ENCODE measurements around the gene KLRC1. TPM values are rescaled to one million over a fixed set of nuclear protein-coding genes. Genes with fewer than 3 reads are reported as not detected.
"Not testable (repeated sequence)": the region's sequence is repeated elsewhere in the genome, so short reads cannot be mapped to it uniquely, and the experiment has no call there.

The KLRC1 gene
- total RNA-seq, 1 experiment from 2014 or later: not detected

- Histone ChIP-seq H3K9me3 (ENCODE audit: control insufficient read depth, insufficient read depth, low read depth, low read length) (no peaks in the 10 kb centered on the region), H3K4me1 (ENCODE audit: control insufficient read depth, insufficient read depth, low read length) (peaks cover 24% of the 10 kb centered on the region), H3K27me3 (ENCODE audit: control insufficient read depth, insufficient read depth, low read length) (no peaks in the 10 kb centered on the region), H3K27ac (ENCODE audit: low read length) (peak overlapping the region; percentile 96), H3K36me3 (ENCODE audit: control insufficient read depth, insufficient read depth, low read length) (no peaks in the 10 kb centered on the region), H3K4me3 (ENCODE audit: low read depth in 2 of 2, low read length in 2 of 2) (peak overlapping the region; percentile 39 to 64; a peak in 3 of 4 replicates)
- CTCF ChIA-PET: no interaction called here
- no peak for TF ChIP-seq REST (IDR thresholded peaks at IDR 0.05; ENCODE audit: insufficient read depth in 1 of 2, low read depth in 2 of 2, low read length in 1 of 2)
- no peak for TF ChIP-seq CTCF (IDR thresholded peaks at IDR 0.05)
- TF ChIP-seq POLR2AphosphoS5 (IDR thresholded peaks at IDR 0.05; ENCODE audit: low read depth, low read length): no peak
- TF ChIP-seq SIN3A (IDR thresholded peaks at IDR 0.05; ENCODE audit: borderline replicate concordance, insufficient read depth, low read depth, low read length): no peak
- TF ChIP-seq TCF7L2 (IDR thresholded peaks at IDR 0.05; ENCODE audit: low read depth, low read length): no peak
- ATAC-seq: no peak
- intact Hi-C loops (cut with micrococcal nuclease; ENCODE audit: unreplicated experiment): no loop called here
- no TSS peak for BruUV-seq (replicated peaks)
- POLR2A ChIA-PET: interaction anchor here (0.7 kb wide), 1 partner anchor 33 kb away, joined by 3 read pairs; no protein-coding TSS in a partner anchor
- no peak for DNase-seq (ENCODE audit: low read depth, low spot score)
- in situ Hi-C loops (cut with HindIII; ENCODE audit: low pct_unique_long_range_greater_than_20kb, low sequenced_read_pairs): no loop called here
These were observed 55.0 kb downstream of the KLRC1 start for GRCh38 chr12:10398168-10398567.

GRCh38 chr12:10397296-10397695 lies 55.9 kb downstream of the KLRC1 start:
- intact Hi-C loops (cut with micrococcal nuclease; ENCODE audit: unreplicated experiment): no loop called here
- no peaks in the 10 kb centered on the region for H3K9me3 ChIP-seq (ENCODE audit: control insufficient read depth, insufficient read depth, low read depth, low read length)
- POLR2A ChIA-PET: interaction anchor here (0.5 kb wide), 1 partner anchor 273 kb away, joined by 8 read pairs; no protein-coding TSS in a partner anchor
- no peak for DNase-seq (ENCODE audit: low read depth, low spot score)
- H3K27ac ChIP-seq (ENCODE audit: low read length): peak overlapping the region; percentile 96
- no TSS peak for BruUV-seq (replicated peaks)
- no peak for ATAC-seq
- TF ChIP-seq TCF7L2 (IDR thresholded peaks at IDR 0.05; ENCODE audit: low read depth, low read length): no peak
- TF ChIP-seq REST (IDR thresholded peaks at IDR 0.05; ENCODE audit: insufficient read depth in 1 of 2, low read depth in 2 of 2, low read length in 1 of 2): no peak
- no peak for TF ChIP-seq POLR2AphosphoS5 (IDR thresholded peaks at IDR 0.05; ENCODE audit: low read depth, low read length)
- no peak for TF ChIP-seq CTCF (IDR thresholded peaks at IDR 0.05)
- no peak for TF ChIP-seq SIN3A (IDR thresholded peaks at IDR 0.05; ENCODE audit: borderline replicate concordance, insufficient read depth, low read depth, low read length)
- in situ Hi-C loops (cut with HindIII; ENCODE audit: low pct_unique_long_range_greater_than_20kb, low sequenced_read_pairs): no loop called here
- H3K4me1 ChIP-seq (ENCODE audit: control insufficient read depth, insufficient read depth, low read length): peaks cover 31% of the 10 kb centered on the region
- H3K27me3 ChIP-seq (ENCODE audit: control insufficient read depth, insufficient read depth, low read length): no peaks in the 10 kb centered on the region
- CTCF ChIA-PET: interaction anchor here (0.6 kb wide), 1 partner anchor 528 kb away, joined by 5 read pairs; no protein-coding TSS in a partner anchor
- H3K4me3 ChIP-seq (ENCODE audit: low read depth in 2 of 2, low read length in 2 of 2): peak overlapping the region; percentile 39 to 64
- no peaks in the 10 kb centered on the region for H3K36me3 ChIP-seq (ENCODE audit: control insufficient read depth, insufficient read depth, low read length)

- Histone ChIP-seq H3K4me1 (ENCODE audit: control insufficient read depth, insufficient read depth, low read length) (peaks cover 39% of the 10 kb centered on the region), H3K27ac (ENCODE audit: low read length) (peak overlapping the region; percentile 96), H3K4me3 (ENCODE audit: low read depth in 2 of 2, low read length in 2 of 2) (peak overlapping the region; percentile 39 to 64)
- intact Hi-C loops (cut with micrococcal nuclease; ENCODE audit: unreplicated experiment); H3K9me3 ChIP-seq (ENCODE audit: control insufficient read depth, insufficient read depth, low read depth, low read length); DNase-seq (ENCODE audit: low read depth, low spot score); H3K36me3 ChIP-seq (ENCODE audit: control insufficient read depth, insufficient read depth, low read length); in situ Hi-C loops (cut with HindIII; ENCODE audit: low pct_unique_long_range_greater_than_20kb, low sequenced_read_pairs); CTCF ChIA-PET; H3K27me3 ChIP-seq (ENCODE audit: control insufficient read depth, insufficient read depth, low read length): not testable (repeated sequence)
- POLR2A ChIA-PET: interaction anchor here (0.6 to 1.0 kb wide), 2 partner anchors 22 to 183 kb away, joined by 6 to 11 read pairs; no protein-coding TSS in a partner anchor
- TSS peak; percentile 78 for BruUV-seq (replicated peaks)
- peak; percentile 58 for ATAC-seq
These were observed 57.0 kb downstream of the KLRC1 start for GRCh38 chr12:10396176-10396575.
